COLO668 (cell line): Measurements from ENCODE around the gene MRTFA.
"Not testable (repeated sequence)": the region's sequence is repeated elsewhere in the genome, so short reads cannot be mapped to it uniquely, and the experiment has no call there.

ENCODE experiments used
- DNase-seq: peaks from one replicate; lab custom pipeline; 2025; ENCODE audit not compliant: unreplicated experiment; lab: John Stamatoyannopoulos, UW

The MRTFA gene

GRCh38 chr22:40525250-40525884 lies 111.2 kb downstream of the MRTFA start:
- DNase-seq = peak; percentile 26

DNA sequence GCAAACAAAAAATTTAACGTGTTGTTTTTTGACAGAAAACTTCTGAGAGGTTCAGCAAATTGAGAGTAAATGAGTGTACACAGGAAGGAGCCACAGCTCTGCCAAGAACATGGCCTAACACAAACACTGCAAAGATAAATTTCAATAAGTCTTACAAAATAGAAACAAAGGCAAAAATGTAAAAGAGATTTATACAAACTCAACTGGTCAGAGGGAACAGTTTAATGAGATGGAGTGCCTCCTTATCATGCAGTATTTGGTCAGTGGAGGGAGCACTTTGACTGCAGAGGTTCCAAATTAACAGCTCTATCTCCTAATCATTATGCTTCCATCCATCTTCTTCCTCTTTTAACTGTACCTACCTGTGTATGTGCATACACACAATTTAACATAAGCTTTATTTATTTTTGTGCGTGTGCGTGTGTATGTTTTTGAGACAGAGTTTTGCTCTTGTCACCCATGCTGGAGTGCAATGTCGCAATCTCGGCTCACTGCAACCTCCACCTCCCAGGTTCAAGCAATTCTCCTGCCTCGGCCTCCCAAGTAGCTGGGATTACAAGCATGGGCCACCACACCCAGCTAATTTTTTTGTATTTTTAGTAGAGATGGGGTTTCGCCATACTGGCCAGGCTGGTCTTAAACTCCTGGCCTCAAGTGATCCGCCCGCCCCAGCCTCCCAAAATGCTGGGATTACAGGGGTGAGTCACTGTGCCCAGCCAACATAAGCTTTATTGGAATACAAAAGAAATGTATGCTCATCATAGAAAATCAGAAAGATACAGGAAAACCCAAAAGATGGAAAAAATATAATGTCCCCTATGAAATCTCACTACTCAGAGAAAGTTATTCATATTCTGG lies 111.9 kb downstream of the MRTFA start:
- DNase-seq = no peak

- DNase-seq = no peak
These were observed 114.4 kb downstream of the MRTFA start for GRCh38 chr22:40522141-40522540.

DNA sequence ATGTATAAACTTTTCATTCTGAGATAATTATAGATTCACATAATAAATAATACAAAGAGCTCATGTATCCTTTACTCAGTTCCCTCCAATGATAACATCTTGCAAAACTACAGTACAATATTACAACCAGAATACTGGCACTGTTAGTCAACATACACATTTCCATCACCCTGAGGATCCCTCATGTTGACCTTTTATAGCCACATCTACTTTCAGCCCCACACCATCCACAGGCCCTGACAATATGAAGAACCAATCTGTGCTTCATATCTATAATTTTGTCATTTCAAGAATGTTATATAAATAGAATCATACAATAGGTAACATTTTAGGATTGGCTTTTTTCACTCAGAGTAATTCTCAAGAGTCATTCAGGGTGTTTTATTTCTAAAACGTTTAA lies 115.5 kb downstream of the MRTFA start:
- no peak for DNase-seq

GRCh38 chr22:40520562-40520961 lies 116.0 kb downstream of the MRTFA start:
- no peak for DNase-seq

DNA sequence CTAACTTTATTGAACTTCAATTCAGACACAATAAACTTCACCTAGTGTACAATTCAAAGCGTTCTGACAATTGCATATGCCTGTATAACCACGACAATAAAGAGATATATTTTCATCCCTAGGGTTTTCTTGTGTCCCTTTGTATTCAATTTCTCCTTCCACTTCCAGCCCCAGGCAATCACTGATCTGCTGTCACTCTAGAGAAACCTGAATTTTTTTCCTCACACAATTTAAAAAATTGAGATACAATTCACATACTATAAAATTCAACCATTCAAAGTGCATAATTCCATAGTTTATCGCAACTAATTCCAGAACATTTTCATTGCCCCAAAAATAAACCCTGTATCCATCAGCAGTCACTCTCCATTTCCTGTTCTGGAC lies 116.6 kb downstream of the MRTFA start:
- DNase-seq = no peak

DNA sequence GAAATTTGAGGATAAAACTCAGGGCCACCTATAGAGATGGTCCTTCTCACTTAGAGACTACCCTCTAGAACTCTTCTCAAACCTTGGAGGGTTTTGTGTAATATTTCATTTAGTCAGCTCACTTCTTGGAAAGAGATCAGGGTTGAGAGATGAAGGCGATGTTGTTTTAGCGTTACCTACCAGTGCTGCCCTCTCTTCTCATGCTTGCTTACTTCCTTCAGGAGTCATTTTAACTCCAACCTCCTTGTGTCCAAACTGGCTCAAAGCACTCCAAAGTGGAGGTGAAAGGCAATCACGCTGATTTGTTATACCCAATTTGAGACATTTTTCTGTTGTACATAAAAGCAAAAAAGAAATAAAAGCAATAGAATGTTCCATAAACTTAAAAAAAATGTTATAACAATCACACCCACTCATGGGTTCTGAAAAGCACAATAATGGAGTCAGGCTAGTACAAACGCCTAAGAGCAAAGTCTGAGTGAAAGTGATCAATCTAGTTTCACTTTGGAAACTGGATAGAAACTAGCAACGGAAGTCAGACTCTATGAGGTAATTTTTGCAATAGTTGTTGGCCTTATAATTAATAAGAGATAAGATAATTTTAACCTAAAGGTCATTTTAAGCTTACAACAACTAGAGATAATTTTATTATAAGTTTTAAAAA lies 117.1 kb downstream of the MRTFA start:
- DNase-seq = no peak

DNA sequence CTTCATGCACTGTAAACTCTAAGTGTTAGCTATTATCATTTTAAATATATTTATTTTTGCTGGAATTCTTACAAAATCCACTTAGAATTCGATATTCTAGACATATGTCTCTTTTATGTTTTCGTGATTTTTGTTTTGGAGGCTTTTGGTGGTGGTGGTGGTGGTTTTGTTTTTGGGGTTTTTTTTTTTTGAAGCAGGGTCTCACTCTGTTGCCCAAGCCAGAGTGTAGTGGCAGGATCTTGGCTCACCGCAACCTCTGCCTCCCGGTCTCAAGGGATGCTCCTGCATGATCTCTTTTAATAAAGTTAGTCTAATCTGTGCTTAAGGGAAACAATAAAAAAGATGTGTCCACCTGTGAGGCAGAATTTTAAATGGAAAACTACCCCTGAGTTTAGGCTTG lies 117.7 kb downstream of the MRTFA start:
- DNase-seq = no peak

- DNase-seq = no peak
These were observed 118.9 kb downstream of the MRTFA start for GRCh38 chr22:40517631-40518030.

DNA sequence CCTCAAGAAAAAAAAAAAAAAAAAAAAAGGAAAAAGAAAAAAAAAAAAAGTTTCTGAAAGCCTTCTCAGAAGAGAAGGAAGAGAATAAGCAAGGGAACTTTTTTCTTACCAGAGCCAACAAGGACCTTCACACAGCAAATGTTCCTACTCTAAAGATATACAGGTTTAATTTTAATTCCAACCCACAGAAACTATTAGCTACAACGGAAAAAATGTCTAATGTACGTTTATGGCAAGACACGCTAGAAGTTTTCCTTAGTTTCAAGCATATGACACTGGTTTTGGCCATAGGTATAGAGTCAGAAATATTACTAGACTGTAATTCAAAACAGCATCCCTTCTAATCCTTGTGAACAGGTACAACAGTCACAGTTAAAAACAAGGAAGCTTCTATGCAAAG lies 120.1 kb downstream of the MRTFA start:
- no peak for DNase-seq

DNA sequence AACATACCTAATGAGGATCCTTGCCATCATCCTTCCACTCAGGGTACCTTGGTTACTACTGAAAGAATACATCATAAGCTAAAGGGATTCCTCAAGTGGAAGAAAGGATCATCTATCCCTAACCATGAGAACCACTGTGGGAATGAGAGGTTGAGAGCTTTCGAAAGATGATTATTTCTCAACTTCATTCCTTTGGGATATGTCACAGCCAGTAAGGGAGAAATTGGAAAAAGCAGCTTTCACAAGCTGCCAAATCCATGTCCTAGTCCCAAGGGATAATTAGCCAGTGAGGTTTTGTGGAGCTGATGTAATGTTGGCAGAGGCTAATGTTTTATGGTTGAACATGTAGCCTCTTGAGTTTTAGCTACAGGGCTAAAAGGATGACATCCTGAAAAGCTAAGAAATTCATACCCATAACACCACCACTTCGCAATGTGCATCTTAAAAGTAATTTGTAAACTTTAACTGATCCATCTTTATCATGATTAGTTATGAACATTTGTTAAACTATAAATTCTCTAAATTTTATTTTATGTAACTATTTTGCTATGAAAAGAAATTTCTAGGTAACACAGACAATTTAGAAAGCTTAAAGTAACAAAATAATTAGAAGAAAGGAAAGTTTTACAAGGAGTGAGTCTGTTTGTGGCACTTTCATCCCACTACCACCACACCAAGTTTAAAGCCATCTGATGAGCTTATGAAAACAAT lies 123.9 kb downstream of the MRTFA start:
- DNase-seq = no peak

- DNase-seq = no peak
These were observed 124.9 kb downstream of the MRTFA start for GRCh38 chr22:40511604-40512003.

DNA sequence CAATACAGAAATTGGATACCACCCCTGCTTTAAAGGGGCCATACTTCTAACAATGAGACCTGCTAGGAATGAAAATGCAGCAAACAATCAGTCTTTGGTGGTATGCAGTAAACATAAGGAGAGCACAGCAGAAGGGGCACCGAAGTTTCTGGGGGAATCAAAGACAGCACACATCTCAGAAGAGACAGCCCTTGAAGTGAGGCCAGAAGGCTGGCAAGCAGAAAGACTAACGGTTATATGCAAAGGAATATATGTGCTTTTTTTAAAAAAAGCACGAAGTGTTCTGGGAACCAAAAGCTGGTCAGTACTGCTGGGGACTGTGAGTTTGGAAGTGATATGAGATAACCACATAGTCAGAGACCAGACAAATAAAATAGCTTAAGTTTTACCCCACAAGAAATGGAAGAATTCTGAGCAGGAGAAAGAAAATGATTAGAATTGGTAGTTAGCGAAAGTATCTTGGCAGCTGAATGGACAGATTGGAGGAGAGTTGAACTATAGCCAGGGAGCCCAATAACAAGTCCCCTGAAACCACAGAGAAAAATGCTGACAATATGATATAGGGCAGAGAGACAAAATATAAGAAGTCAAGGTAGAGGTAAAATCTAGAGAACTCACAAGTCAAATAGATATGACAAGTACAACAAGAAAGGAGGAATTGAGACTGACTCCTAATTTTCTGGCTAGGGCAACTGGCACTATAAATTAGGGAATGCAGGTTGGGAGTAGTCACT lies 125.7 kb downstream of the MRTFA start:
- DNase-seq = no peak

- no peak for DNase-seq
These were observed 127.0 kb downstream of the MRTFA start for GRCh38 chr22:40509401-40510134.

DNA sequence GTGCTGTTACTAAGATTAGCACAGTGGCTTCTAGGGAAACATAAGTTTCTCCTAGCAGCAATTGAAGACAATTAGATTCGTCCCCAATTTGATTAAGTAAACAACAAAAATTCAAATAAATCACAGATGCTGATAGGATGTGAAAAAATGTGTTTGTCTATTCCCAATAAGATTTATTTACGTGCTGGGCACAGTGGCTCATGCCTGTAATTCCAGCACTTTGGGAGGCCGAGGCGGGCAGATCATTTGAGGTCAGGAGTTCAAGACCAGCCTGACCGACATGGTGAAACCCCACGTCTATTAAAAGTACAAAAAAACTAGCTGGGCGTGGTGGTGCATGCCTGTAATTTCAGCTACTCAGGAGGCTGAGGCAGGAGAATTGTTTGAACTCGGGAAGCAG lies 128.5 kb downstream of the MRTFA start:
- DNase-seq = not testable (repeated sequence)

DNA sequence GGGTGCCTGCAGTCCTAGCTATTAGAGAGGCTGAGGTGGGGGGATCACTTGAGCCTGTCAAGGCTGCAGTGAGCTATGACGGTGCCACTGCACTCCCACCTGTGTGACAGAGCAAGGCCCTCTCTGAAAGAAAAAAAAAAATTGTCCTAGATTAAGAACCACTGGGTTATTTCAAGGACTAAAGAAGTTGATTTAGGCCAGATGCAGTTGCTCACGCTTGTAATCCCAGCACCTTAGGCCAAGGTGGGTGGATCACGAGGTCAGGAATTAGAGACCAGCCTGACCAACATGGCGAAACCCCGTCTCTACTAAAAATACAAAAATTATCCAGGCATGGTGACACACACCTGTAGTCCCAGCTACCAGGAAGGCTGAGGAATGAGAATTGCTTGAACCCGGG lies 129.0 kb downstream of the MRTFA start:
- DNase-seq = no peak

- DNase-seq = no peak
These were observed 129.8 kb downstream of the MRTFA start for GRCh38 chr22:40506762-40507161.

- DNase-seq = no peak
These were observed 132.0 kb downstream of the MRTFA start for GRCh38 chr22:40504285-40505249.

- DNase-seq = no peak
These were observed 133.6 kb downstream of the MRTFA start for GRCh38 chr22:40502919-40503318.
